IMR-90 (cell line): ENCODE measurements around the gene TRIM46. TPM values are rescaled to one million over a fixed set of nuclear protein-coding genes. Genes with fewer than 3 reads are reported as not detected.

Experiments used
- ATAC-seq: fragments of 200-7000 bp; cut with Tn5 transposase; 2 replicates; pipeline ENCODE4 v1.9.1; 2020; ENCODE audit warnings: low read depth, mild to moderate bottlenecking, moderate library complexity
- BruUV-seq: library from RNA; stranded (reverse); fragments of 400-500 nt; replicated peaks from 2 replicates; lab custom pipeline; 2021; lab: Mats Ljungman, UMichigan
- CTCF ChIA-PET: fragments of 300-600 bp; formaldehyde crosslinking; extraction: SDS; loops from one replicate; lab custom pipeline; 2021; ENCODE audit warnings: antibody characterized with exemption; lab: Yijun Ruan, JAX
- POLR2A ChIA-PET: fragments of 300-600 bp; sonication (Branson Sonifier 250); formaldehyde crosslinking; loops from one replicate; lab custom pipeline; 2022; ENCODE audit warnings: antibody characterized with exemption; ENCODE audit not compliant: unreplicated experiment; lab: Charles Lee
- DNase-seq: peaks from one replicate; pipeline ENCODE4 v3.0.0; 2013
- H2AFZ ChIP-seq: replicated peaks from 2 replicates; pipeline ENCODE3; 2013; ENCODE audit warnings: low read length, mild to moderate bottlenecking; ENCODE audit not compliant: poor library complexity
- H2AK5ac ChIP-seq: 2 replicates; pipeline ENCODE4 v1.6.1; 2013; ENCODE audit warnings: low read depth, low read length, inconsistent platforms
- H2AK9ac ChIP-seq: replicated peaks from 2 replicates; pipeline ENCODE3; 2013; ENCODE audit warnings: mild to moderate bottlenecking, low read depth, low read length, moderate library complexity; ENCODE audit not compliant: poor library complexity
- H2BK120ac ChIP-seq: 2 replicates; pipeline ENCODE4 v1.6.1; 2013; ENCODE audit warnings: low read depth, low read length, inconsistent platforms
- H2BK15ac ChIP-seq: 3 replicates; pipeline ENCODE4 v1.6.1; 2013; ENCODE audit warnings: low read depth, low read length, inconsistent platforms
- H2BK20ac ChIP-seq: 2 replicates; pipeline ENCODE4 v1.6.1; 2013; ENCODE audit warnings: low read depth, mild to moderate bottlenecking, inconsistent platforms, low read length, moderate library complexity
- H2BK5ac ChIP-seq: 2 replicates; pipeline ENCODE4 v1.6.1; 2013; ENCODE audit warnings: mild to moderate bottlenecking, low read depth, low read length, inconsistent platforms; ENCODE audit not compliant: poor library complexity, severe bottlenecking
- H3K14ac ChIP-seq: replicated peaks from 2 replicates; pipeline ENCODE4 v1.6.1; 2013; ENCODE audit warnings: low read depth, low read length, inconsistent platforms
- H3K18ac ChIP-seq: 2 replicates; pipeline ENCODE4 v1.6.1; 2013; ENCODE audit warnings: low read depth, low read length, control low read depth
- H3K23ac ChIP-seq: 2 replicates; pipeline ENCODE4 v1.6.1; 2013; ENCODE audit warnings: low read depth, low read length, inconsistent platforms
- H3K27ac ChIP-seq: 2 replicates; pipeline ENCODE4 v1.5.1; 2013; ENCODE audit warnings: mild to moderate bottlenecking, control low read depth, low read length; ENCODE audit not compliant: insufficient read depth
- H3K27me3 ChIP-seq: 2 replicates; pipeline ENCODE4 v1.6.1; 2013; ENCODE audit warnings: low read length; ENCODE audit not compliant: control insufficient read depth, insufficient read depth
- H3K36me3 ChIP-seq: 2 replicates; pipeline ENCODE4 v1.6.1; 2013; ENCODE audit warnings: low read length, mixed read lengths; ENCODE audit not compliant: control insufficient read depth, insufficient read depth
- H3K4ac ChIP-seq: 2 replicates; pipeline ENCODE4 v1.6.1; 2013; ENCODE audit warnings: low read depth, low read length, inconsistent platforms
- H3K4me1 ChIP-seq: 2 replicates; pipeline ENCODE4 v1.6.1; 2013; ENCODE audit warnings: low read length, mixed read lengths; ENCODE audit not compliant: control insufficient read depth, insufficient read depth
- H3K4me2 ChIP-seq: 2 replicates; pipeline ENCODE4 v1.6.1; 2013; ENCODE audit warnings: low read depth, mild to moderate bottlenecking, control low read depth, low read length, moderate library complexity
- H3K4me3 ChIP-seq: 2 replicates; pipeline ENCODE4 v1.5.1; 2013; ENCODE audit warnings: low read depth, mild to moderate bottlenecking, control low read depth, low read length, moderate library complexity; ENCODE audit not compliant: insufficient read depth
- H3K56ac ChIP-seq: 2 replicates; pipeline ENCODE4 v1.6.1; 2013; ENCODE audit warnings: low read length, inconsistent platforms; ENCODE audit not compliant: insufficient read depth; ENCODE audit errors: extremely low read depth
- H3K79me1 ChIP-seq, 2 experiments: 2 replicates each; pipeline ENCODE4 v1.6.1; 2013; ENCODE audit warnings: low read length in 2 of 2, inconsistent platforms in 1 of 2, low read depth in 1 of 2
- H3K9ac ChIP-seq: 2 replicates; pipeline ENCODE4 v1.6.1; 2013; ENCODE audit warnings: low read depth, low read length, control low read depth
- H3K9me1 ChIP-seq: 2 replicates; pipeline ENCODE4 v1.6.1; 2013; ENCODE audit warnings: low read length, inconsistent platforms; ENCODE audit not compliant: insufficient read depth
- H3K9me3 ChIP-seq: 2 replicates; pipeline ENCODE4 v1.6.1; 2013; ENCODE audit warnings: low read length; ENCODE audit not compliant: control insufficient read depth, insufficient read depth
- H4K20me1 ChIP-seq: 2 replicates; pipeline ENCODE4 v1.6.1; 2013; ENCODE audit warnings: low read length, inconsistent platforms; ENCODE audit not compliant: insufficient read depth
- H4K5ac ChIP-seq: 2 replicates; pipeline ENCODE4 v1.6.1; 2013; ENCODE audit warnings: mild to moderate bottlenecking, low read depth, low read length, control low read depth
- H4K8ac ChIP-seq, 2 experiments: 2 replicates each; pipeline ENCODE4 v1.6.1; 2013; ENCODE audit warnings: low read depth in 2 of 2, low read length in 2 of 2, control low read depth in 1 of 2, inconsistent platforms in 1 of 2
- H4K91ac ChIP-seq: 2 replicates; pipeline ENCODE4 v1.6.1; 2013; ENCODE audit warnings: low read depth, low read length, inconsistent platforms; ENCODE audit not compliant: insufficient read depth
- BHLHE40 ChIP-seq: fragments of 150-350 bp; IDR thresholded peaks from 2 replicates; pipeline ENCODE4 v1.6.1; 2016; ENCODE audit warnings: mild to moderate bottlenecking, low read depth, low read length
- CEBPB ChIP-seq: IDR thresholded peaks from 2 replicates; pipeline ENCODE4 v1.6.1; 2012; ENCODE audit warnings: low read depth, low read length, improper control_type of control experiment
- CHD1 ChIP-seq: IDR thresholded peaks from 2 replicates; pipeline ENCODE4 v1.6.1; 2012; ENCODE audit warnings: low read depth, low read length, improper control_type of control experiment
- ELK1 ChIP-seq: fragments of 150-350 bp; IDR thresholded peaks from 2 replicates; pipeline ENCODE4 v1.6.1; 2016; ENCODE audit warnings: low read depth, mild to moderate bottlenecking, low read length, moderate library complexity, borderline replicate concordance
- FOS ChIP-seq: fragments of 150-350 bp; IDR thresholded peaks from 2 replicates; pipeline ENCODE4 v1.6.1; 2016; ENCODE audit warnings: low read depth, low read length
- MAFK ChIP-seq: IDR thresholded peaks from 2 replicates; pipeline ENCODE4 v1.6.1; 2012; ENCODE audit warnings: low read depth, low read length, improper control_type of control experiment
- MAZ ChIP-seq: IDR thresholded peaks from 2 replicates; pipeline ENCODE4 v1.6.1; 2012; ENCODE audit warnings: low read depth, mild to moderate bottlenecking, low read length, improper control_type of control experiment, moderate library complexity, borderline replicate concordance
- MXI1 ChIP-seq: IDR thresholded peaks from 2 replicates; pipeline ENCODE4 v1.6.1; 2012; ENCODE audit warnings: low read depth, mild to moderate bottlenecking, low read length, moderate library complexity, borderline replicate concordance
- NFE2L2 ChIP-seq: fragments of 150-350 bp; IDR thresholded peaks from 2 replicates; pipeline ENCODE4 v1.6.1; 2016; ENCODE audit warnings: low read depth, mild to moderate bottlenecking, low read length
- POLR2A ChIP-seq: IDR thresholded peaks from 2 replicates; pipeline ENCODE4 v1.6.1; 2012; ENCODE audit warnings: mild to moderate bottlenecking, low read depth, low read length
- RAD21 ChIP-seq: IDR thresholded peaks from 2 replicates; pipeline ENCODE4 v1.6.1; 2012; ENCODE audit warnings: low read length, improper control_type of control experiment
- RCOR1 ChIP-seq: IDR thresholded peaks from 2 replicates; pipeline ENCODE4 v1.6.1; 2012; ENCODE audit warnings: mild to moderate bottlenecking, low read length, improper control_type of control experiment; ENCODE audit not compliant: insufficient replicate concordance
- SMC3 ChIP-seq: fragments of 150-350 bp; IDR thresholded peaks from 2 replicates; pipeline ENCODE4 v1.6.1; 2016; ENCODE audit warnings: low read depth, mild to moderate bottlenecking, antibody characterized with exemption, low read length, moderate library complexity
- USF2 ChIP-seq: fragments of 150-350 bp; IDR thresholded peaks from 2 replicates; pipeline ENCODE4 v1.6.1; 2017; ENCODE audit warnings: mild to moderate bottlenecking, antibody characterized with exemption, low read length, low read depth
- WGBS, 2 experiments: methylation state at CpG; one replicate each; pipeline versions ENCODE4 v1.1.5 to v1.1.7; 2013; ENCODE audit warnings: missing lambda C conversion rate in 2 of 2; ENCODE audit not compliant: insufficient read length in 1 of 2; ENCODE audit errors: extremely low coverage in 2 of 2; 5-methylcytosine and 5-hydroxymethylcytosine counted together
- dilution Hi-C: fragments of 300-500 bp; cut with HindIII; formaldehyde crosslinking; loops from one replicate; pipeline ENCODE4 v1.14.3; 2018; ENCODE audit warnings: low sequenced_read_pairs; ENCODE audit not compliant: unreplicated experiment
- in situ Hi-C: fragments of 300-500 bp; cut with MboI; formaldehyde crosslinking; loops from 3 replicates; pipeline ENCODE4 v1.14.3; 2019; ENCODE audit warnings: low sequenced_read_pairs, inconsistent platforms, mixed read lengths
- intact Hi-C: fragments of 100-400 bp; cut with micrococcal nuclease; formaldehyde crosslinking; loops from 2 replicates; pipeline ENCODE4 v1.10.0; 2022
- polyA plus RNA-seq, 3 experiments: library from polyadenylated mRNA; depleted of rRNA; stranded (reverse); fragments of >200 nt; gene quantifications; 2 replicates each; pipeline ENCODE4 v1.2.3, GENCODE V29; 2012; ENCODE audit warnings: low replicate concordance in 1 of 3
- total RNA-seq: library from RNA; depleted of rRNA; stranded (reverse); fragments of >200 nt; gene quantifications from 2 replicates; pipeline ENCODE4 v1.2.3, GENCODE V29; 2012

The TRIM46 gene
- total and polyA plus RNA-seq, 2 of the 4 experiments (the other 2 are of a cell fraction): 2.3 to 6.2 TPM

- peak overlapping the region; percentile 74 for H2BK120ac ChIP-seq
- peak overlapping the region; percentile 72 for H3K9ac ChIP-seq
- peak overlapping the region; percentile 99 for H2AFZ ChIP-seq
- peak overlapping the region; percentile 43 for H3K4me3 ChIP-seq
- dilution Hi-C loops (no loop called here), intact Hi-C loops (no loop called here), in situ Hi-C loops (no loop called here)
- H3K9me3 ChIP-seq: no peaks in the 10 kb centered on the region
- H2BK15ac ChIP-seq: peak overlapping the region; percentile 74; the same call in 1 of the 3 replicates
- H3K36me3 ChIP-seq: peaks cover 15% of the 10 kb centered on the region
- no TSS peak for BruUV-seq
- H3K27me3 ChIP-seq: no peaks in the 10 kb centered on the region
- CTCF ChIA-PET: interaction anchor here (0.5 to 2.1 kb wide), 10 partner anchors 9 to 581 kb away, joined by 4 to 19 read pairs (median 5); partner anchors contain the start of gene KRTCAP2
- H3K79me1 ChIP-seq: peaks cover 13 to 30% of the 10 kb centered on the region in 2 experiments; a peak in 3 of 4 replicates
- peak overlapping the region; percentile 71 for H2BK5ac ChIP-seq
- peak overlapping the region; percentile 79 for H3K14ac ChIP-seq
- H4K8ac ChIP-seq: peak overlapping the region; percentile 86 to 100
- peak overlapping the region; percentile 73 for H3K56ac ChIP-seq
- peak overlapping the region; percentile 97 for H3K4ac ChIP-seq
- WGBS, 2 experiments: 2% methylated on average over 22 of the region's 38 CpGs; no CpG with 5 or more reads in 1 of the 2 experiments
- H3K9me1 ChIP-seq: peaks cover 19% of the 10 kb centered on the region
- peak overlapping the region; percentile 47 for H3K18ac ChIP-seq
- H2AK5ac ChIP-seq: peak overlapping the region; percentile 94
- peak overlapping the region; percentile 80 for H3K27ac ChIP-seq
- DNase-seq (peak; percentile 81), ATAC-seq (peak; percentile 86)
- peak overlapping the region; percentile 97 for H2AK9ac ChIP-seq
- POLR2A ChIA-PET: interaction anchor here (1.3 kb wide), 1 partner anchor 20 kb away, joined by 4 read pairs; the partner anchor contains the start of gene KRTCAP2
- H4K20me1 ChIP-seq: no peaks in the 10 kb centered on the region
- peak overlapping the region; percentile 15; the same call in 1 of the 2 replicates for H2BK20ac ChIP-seq
- peak overlapping the region; percentile 78 for H3K4me2 ChIP-seq
- H4K5ac ChIP-seq: peak overlapping the region; percentile 77
- peak overlapping the region; percentile 98 for H4K91ac ChIP-seq
- peak overlapping the region; percentile 54; the same call in 1 of the 2 replicates for H3K23ac ChIP-seq
- peaks cover 17% of the 10 kb centered on the region for H3K4me1 ChIP-seq
- no peak for TF ChIP-seq CHD1
- no peak for TF ChIP-seq MAFK
- no peak for TF ChIP-seq MXI1
- TF ChIP-seq ELK1: no peak
- TF ChIP-seq BHLHE40: no peak
- no peak for TF ChIP-seq NFE2L2
- TF ChIP-seq MAZ: peak; percentile 89; the same call in 1 of the 2 replicates
- no peak for TF ChIP-seq USF2
- TF ChIP-seq POLR2A: peak; percentile 73
- peak; percentile 34 for TF ChIP-seq SMC3
- TF ChIP-seq CEBPB: no peak
- TF ChIP-seq RCOR1: no peak
- peak; percentile 64 for TF ChIP-seq RAD21
- no peak for TF ChIP-seq FOS
These were observed 19.8 kb downstream of the TRIM46 start for GRCh38 chr1:155193275-155193990.
